Mesenchymal stem cell (in vitro differentiated cells and primary cell): ENCODE measurements around the gene GLTP.
"Not testable (repeated sequence)": the region's sequence is repeated elsewhere in the genome, so short reads cannot be mapped to it uniquely, and the experiment has no call there.

Source experiments
- DNase-seq: peaks from one replicate; pipeline ENCODE4 v3.0.0-alpha.2; 2013
- H2AFZ ChIP-seq: one replicate; pipeline ENCODE4 v1.6.1; 2013; ENCODE audit warnings: low read depth, mild to moderate bottlenecking, control low read depth, inconsistent platforms, low read length, moderate library complexity
- H2AK5ac ChIP-seq: 2 replicates; pipeline ENCODE4 v1.6.1; 2013; ENCODE audit warnings: low read length, moderate library complexity, mild to moderate bottlenecking, inconsistent platforms; ENCODE audit not compliant: severe bottlenecking
- H2BK120ac ChIP-seq: one replicate; pipeline ENCODE4 v1.6.1; 2013; ENCODE audit warnings: low read depth, mild to moderate bottlenecking, inconsistent platforms, low read length, moderate library complexity
- H2BK12ac ChIP-seq, 2 experiments: one replicate each; pipeline ENCODE4 v1.6.1; 2013; ENCODE audit warnings: inconsistent platforms in 2 of 2, low read length in 2 of 2, mild to moderate bottlenecking in 2 of 2, moderate library complexity in 2 of 2, control low read depth in 1 of 2
- H2BK15ac ChIP-seq: one replicate; pipeline ENCODE4 v1.6.1; 2013; ENCODE audit warnings: mild to moderate bottlenecking, low read depth, inconsistent platforms; ENCODE audit not compliant: poor library complexity, severe bottlenecking
- H2BK5ac ChIP-seq: 2 replicates; pipeline ENCODE4 v1.6.1; 2013; ENCODE audit warnings: low read depth, mild to moderate bottlenecking, low read length, control low read depth, inconsistent platforms; ENCODE audit not compliant: poor library complexity, severe bottlenecking
- H3K14ac ChIP-seq, 2 experiments: one replicate each; pipeline ENCODE4 v1.6.1; 2013; ENCODE audit warnings: inconsistent platforms in 2 of 2, low read length in 2 of 2, control low read depth in 1 of 2, mild to moderate bottlenecking in 1 of 2, moderate library complexity in 1 of 2
- H3K18ac ChIP-seq, 2 experiments: one replicate each; pipeline ENCODE4 v1.6.1; 2013; ENCODE audit warnings: inconsistent platforms in 2 of 2, low read length in 2 of 2, control low read depth in 1 of 2, low read depth in 1 of 2, mild to moderate bottlenecking in 1 of 2
- H3K23ac ChIP-seq, 2 experiments: one replicate each; pipeline ENCODE4 v1.6.1; 2013; ENCODE audit warnings: inconsistent platforms in 2 of 2, low read length in 2 of 2, mild to moderate bottlenecking in 2 of 2, moderate library complexity in 2 of 2, control low read depth in 1 of 2
- H3K27ac ChIP-seq: 2 replicates; pipeline ENCODE4 v1.5.1; 2013; ENCODE audit warnings: mild to moderate bottlenecking, moderate library complexity, low read length, control low read depth, inconsistent platforms; ENCODE audit not compliant: poor library complexity, severe bottlenecking
- H3K27me3 ChIP-seq, 2 experiments: 2 replicates each; pipeline versions ENCODE4 v1.6.1 to v1.7.0; 2013; ENCODE audit warnings: low read length in 2 of 2, mild to moderate bottlenecking in 2 of 2, moderate library complexity in 2 of 2, control low read depth in 1 of 2, inconsistent platforms in 1 of 2; ENCODE audit not compliant: control insufficient read depth in 1 of 2, insufficient read depth in 1 of 2
- H3K36me3 ChIP-seq, 2 experiments: 2 replicates each; pipeline versions ENCODE4 v1.6.1 to v1.7.0; 2013; ENCODE audit warnings: low read length in 2 of 2, control low read depth in 1 of 2, inconsistent platforms in 1 of 2, low read depth in 1 of 2, mild to moderate bottlenecking in 1 of 2; ENCODE audit not compliant: insufficient read depth in 2 of 2, control insufficient read depth in 1 of 2
- H3K4ac ChIP-seq, 2 experiments: one replicate each; pipeline ENCODE4 v1.6.1; 2013; ENCODE audit warnings: inconsistent platforms in 2 of 2, low read length in 2 of 2, mild to moderate bottlenecking in 2 of 2, moderate library complexity in 2 of 2, control low read depth in 1 of 2, low read depth in 1 of 2
- H3K4me1 ChIP-seq: 2 replicates; pipeline ENCODE4 v1.6.1; 2013; ENCODE audit warnings: low read depth, low read length, control low read depth; ENCODE audit not compliant: control insufficient read depth, insufficient read depth
- H3K4me2 ChIP-seq: 2 replicates; pipeline ENCODE4 v1.6.1; 2013; ENCODE audit warnings: low read length, mild to moderate bottlenecking, inconsistent platforms; ENCODE audit not compliant: poor library complexity, severe bottlenecking
- H3K4me3 ChIP-seq, 2 experiments: 2 replicates each; pipeline versions ENCODE4 v1.5.1 to v1.7.0; 2013; ENCODE audit warnings: low read length in 2 of 2, mild to moderate bottlenecking in 2 of 2, control low read depth in 1 of 2, low read depth in 1 of 2; ENCODE audit not compliant: insufficient read depth in 1 of 2
- H3K79me1 ChIP-seq: replicated peaks from 2 replicates; pipeline ENCODE4 v1.6.1; 2013; ENCODE audit warnings: mild to moderate bottlenecking, control low read depth, low read length, inconsistent platforms; ENCODE audit not compliant: poor library complexity, severe bottlenecking
- H3K9ac ChIP-seq: 2 replicates; pipeline ENCODE4 v1.7.0; 2013; ENCODE audit warnings: mild to moderate bottlenecking, low read length, moderate library complexity
- H3K9me3 ChIP-seq: 2 replicates; pipeline ENCODE4 v1.7.0; 2013; ENCODE audit warnings: mild to moderate bottlenecking, low read length; ENCODE audit not compliant: control insufficient read depth
- H4K8ac ChIP-seq: one replicate; pipeline ENCODE4 v1.6.1; 2013; ENCODE audit warnings: inconsistent platforms, mild to moderate bottlenecking, low read length, moderate library complexity
- H4K91ac ChIP-seq: one replicate; pipeline ENCODE4 v1.6.1; 2013; ENCODE audit warnings: mild to moderate bottlenecking, low read length, inconsistent platforms
- WGBS: methylation state at CpG from one replicate; pipeline ENCODE4 v1.1.7; 2013; ENCODE audit warnings: mixed read lengths; 5-methylcytosine and 5-hydroxymethylcytosine counted together

Gene GLTP

DNA sequence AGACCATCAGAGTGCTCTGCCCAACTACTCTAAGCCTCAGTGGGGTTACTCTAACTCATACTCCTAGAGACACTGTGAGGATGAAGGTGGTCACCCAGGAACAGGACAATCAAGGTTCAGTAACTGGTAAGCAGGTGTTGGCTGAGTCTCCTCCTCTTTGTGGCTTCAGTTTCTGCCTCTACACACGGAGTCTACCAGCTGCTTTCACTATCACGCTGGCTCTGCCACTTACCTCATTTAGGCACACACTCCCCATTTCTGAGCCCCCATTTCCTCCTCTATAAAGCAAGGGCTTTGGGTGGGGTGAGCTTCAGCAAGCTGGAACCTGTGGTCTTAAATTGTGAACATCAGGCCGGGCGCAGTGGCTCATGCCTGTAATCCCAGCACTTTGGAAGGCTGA is 12.4 kb upstream of the GLTP start:
- Histone ChIP-seq H3K23ac (no peak overlapping the region), H3K4me1 (peaks cover 3% of the 10 kb centered on the region), H2AK5ac (no peak overlapping the region), H3K14ac (no peak overlapping the region), H4K91ac (no peak overlapping the region), H3K4me3 (no peak overlapping the region), H3K4ac (no peak overlapping the region), H2BK5ac (no peak overlapping the region), H3K27ac (no peak overlapping the region), H3K9ac (no peak overlapping the region), H2BK12ac (no peak overlapping the region), H2AFZ (no peak overlapping the region), H4K8ac (no peak overlapping the region), H2BK15ac (no peak overlapping the region), H3K4me2 (no peak overlapping the region), H3K36me3 (no peaks in the 10 kb centered on the region), H2BK120ac (no peak overlapping the region), H3K79me1 (no peaks in the 10 kb centered on the region), H3K9me3 (no peaks in the 10 kb centered on the region), H3K27me3 (no peaks in the 10 kb centered on the region), H3K18ac (no peak overlapping the region)
- WGBS: 100% methylated on average over 2 of the region's 4 CpGs
- DNase-seq: no peak

DNA sequence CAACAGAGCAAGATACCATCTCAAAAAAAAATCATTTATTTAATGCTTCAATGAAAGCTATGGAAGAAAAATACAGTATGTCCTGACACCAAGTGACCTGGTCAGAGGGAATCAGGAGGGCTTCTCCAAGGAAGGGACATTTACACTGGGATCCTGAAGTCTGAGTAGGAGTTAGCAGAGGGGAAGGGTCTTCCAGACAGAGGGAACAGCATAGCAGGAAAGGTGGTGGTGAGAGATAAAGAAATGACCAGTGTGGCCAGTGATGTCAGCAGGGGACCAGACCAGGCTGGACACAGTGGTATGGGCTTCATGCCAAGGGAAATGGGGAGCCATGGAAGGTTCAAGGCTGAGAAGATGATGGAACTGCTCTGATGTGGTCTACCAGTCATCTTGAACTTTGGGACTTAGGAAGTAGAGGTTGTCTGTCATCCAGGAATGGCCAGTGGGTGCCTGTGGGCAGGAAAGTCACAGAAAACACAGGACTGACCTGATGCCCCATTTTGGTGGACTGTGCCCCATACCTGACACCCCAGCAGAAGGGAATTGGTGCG is 11.9 kb upstream of the GLTP start:
- Histone ChIP-seq H2BK120ac (no peak overlapping the region), H3K9me3 (no peaks in the 10 kb centered on the region), H3K79me1 (no peaks in the 10 kb centered on the region), H3K27me3 (no peaks in the 10 kb centered on the region), H3K14ac (no peak overlapping the region), H3K4me3 (no peak overlapping the region), H2BK15ac (no peak overlapping the region), H2AFZ (no peak overlapping the region), H2AK5ac (no peak overlapping the region), H3K4me2 (no peak overlapping the region), H3K4ac (no peak overlapping the region), H3K36me3 (no peaks in the 10 kb centered on the region), H3K18ac (no peak overlapping the region), H3K23ac (no peak overlapping the region), H2BK12ac (no peak overlapping the region), H3K27ac (no peak overlapping the region), H2BK5ac (no peak overlapping the region), H3K4me1 (peaks cover 5% of the 10 kb centered on the region), H4K91ac (no peak overlapping the region), H3K9ac (no peak overlapping the region), H4K8ac (no peak overlapping the region)
- WGBS: 100% methylated on average over 1 of the region's 1 CpG
- no peak for DNase-seq

- not testable (repeated sequence) for H3K9me3 ChIP-seq, H2AK5ac ChIP-seq, H3K4me3 ChIP-seq, H2BK15ac ChIP-seq, DNase-seq, H3K79me1 ChIP-seq, H3K27me3 ChIP-seq, H3K14ac ChIP-seq, H3K4me2 ChIP-seq, H4K91ac ChIP-seq, H2BK120ac ChIP-seq, H3K36me3 ChIP-seq, H3K18ac ChIP-seq, H4K8ac ChIP-seq, H3K9ac ChIP-seq, H2AFZ ChIP-seq, H2BK5ac ChIP-seq, H3K4ac ChIP-seq, H3K27ac ChIP-seq, H3K23ac ChIP-seq, H3K4me1 ChIP-seq, H2BK12ac ChIP-seq
- WGBS: 94% methylated on average over 7 of the region's 7 CpGs
Observed at GRCh38 chr12:109891731-109892130, 11.4 kb upstream of the GLTP start.

DNA sequence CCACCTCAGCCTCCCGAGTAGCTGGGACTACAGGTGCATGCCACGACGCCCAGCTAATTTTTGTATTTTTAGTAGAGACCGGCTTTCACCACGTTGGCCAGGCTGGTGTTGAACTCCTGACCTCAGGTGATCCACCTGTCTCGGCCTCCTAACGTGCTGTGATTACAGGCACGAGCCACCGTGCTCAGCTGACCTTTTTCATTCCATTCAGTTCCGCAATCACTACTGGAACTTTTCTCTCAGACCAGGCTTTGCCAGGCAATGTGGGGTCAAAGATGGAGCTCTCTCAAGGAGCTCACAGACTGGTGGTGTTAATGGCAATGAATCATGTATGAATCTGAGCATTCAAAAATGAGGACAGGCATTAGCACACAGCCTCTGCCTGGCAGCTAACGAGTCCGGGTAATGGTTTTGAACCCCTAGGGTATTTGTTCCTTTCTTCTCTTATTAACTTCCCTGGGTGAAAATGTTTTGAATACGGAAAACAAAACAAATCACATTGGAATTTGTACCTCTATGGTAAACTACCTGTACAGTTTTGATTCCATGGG is 10.4 kb upstream of the GLTP start:
- Histone ChIP-seq H2BK5ac (no peak overlapping the region), H3K4me2 (no peak overlapping the region), H3K23ac (no peak overlapping the region), H4K8ac (no peak overlapping the region), H3K9ac (no peak overlapping the region), H3K4me1 (peaks cover 5% of the 10 kb centered on the region), H2AK5ac (no peak overlapping the region), H2BK120ac (no peak overlapping the region), H3K36me3 (no peaks in the 10 kb centered on the region), H2BK15ac (no peak overlapping the region), H3K9me3 (no peaks in the 10 kb centered on the region), H3K18ac (no peak overlapping the region), H3K14ac (no peak overlapping the region), H3K27me3 (no peaks in the 10 kb centered on the region), H3K4me3 (no peak overlapping the region), H3K79me1 (no peaks in the 10 kb centered on the region), H2AFZ (no peak overlapping the region), H2BK12ac (no peak overlapping the region), H4K91ac (no peak overlapping the region), H3K27ac (no peak overlapping the region), H3K4ac (no peak overlapping the region)
- WGBS: 83% methylated on average over 12 of the region's 13 CpGs
- no peak for DNase-seq
